ENCODE measurements around the gene NANOGP8.

The NANOGP8 gene

DNA sequence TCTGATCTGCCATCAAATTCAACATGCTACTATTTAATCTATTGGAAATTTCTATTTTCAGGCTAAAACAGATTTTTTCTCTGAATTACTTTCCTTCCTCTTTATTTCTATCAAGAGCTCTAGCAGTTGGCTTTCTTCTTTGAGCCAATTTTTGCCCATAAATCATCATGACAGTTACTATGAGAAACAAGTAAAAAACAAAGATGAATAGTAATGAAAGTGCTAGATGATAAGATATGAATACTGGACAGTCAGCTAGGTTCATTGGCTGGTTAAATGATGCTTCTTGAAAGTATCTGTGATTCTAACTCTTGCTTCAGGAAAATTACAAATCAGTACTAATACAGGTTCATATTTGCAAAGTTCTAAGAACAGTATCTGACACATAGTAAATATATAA, 38.6 kb upstream of the NANOGP8 start:
- TF ChIP-seq, protein P1, sequence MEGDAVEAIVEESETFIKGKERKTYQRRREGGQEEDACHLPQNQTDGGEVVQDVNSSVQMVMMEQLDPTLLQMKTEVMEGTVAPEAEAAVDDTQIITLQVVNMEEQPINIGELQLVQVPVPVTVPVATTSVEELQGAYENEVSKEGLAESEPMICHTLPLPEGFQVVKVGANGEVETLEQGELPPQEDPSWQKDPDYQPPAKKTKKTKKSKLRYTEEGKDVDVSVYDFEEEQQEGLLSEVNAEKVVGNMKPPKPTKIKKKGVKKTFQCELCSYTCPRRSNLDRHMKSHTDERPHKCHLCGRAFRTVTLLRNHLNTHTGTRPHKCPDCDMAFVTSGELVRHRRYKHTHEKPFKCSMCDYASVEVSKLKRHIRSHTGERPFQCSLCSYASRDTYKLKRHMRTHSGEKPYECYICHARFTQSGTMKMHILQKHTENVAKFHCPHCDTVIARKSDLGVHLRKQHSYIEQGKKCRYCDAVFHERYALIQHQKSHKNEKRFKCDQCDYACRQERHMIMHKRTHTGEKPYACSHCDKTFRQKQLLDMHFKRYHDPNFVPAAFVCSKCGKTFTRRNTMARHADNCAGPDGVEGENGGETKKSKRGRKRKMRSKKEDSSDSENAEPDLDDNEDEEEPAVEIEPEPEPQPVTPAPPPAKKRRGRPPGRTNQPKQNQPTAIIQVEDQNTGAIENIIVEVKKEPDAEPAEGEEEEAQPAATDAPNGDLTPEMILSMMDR (IDR thresholded peaks at IDR 0.05; ENCODE audit: unreplicated experiment in 3 of 3): no peak
- Mint-ChIP-seq H3K4me3 (no peak overlapping the region), H3K27me3 (ENCODE audit: low read depth) (no peaks in the 10 kb centered on the region), H3K27ac (peak overlapping the region in 2 of 3 experiments; percentile 33 to 71), H3K4me1 (peaks cover 15% of the 10 kb centered on the region), H3K36me3 (ENCODE audit: low read depth) (peaks cover 4% of the 10 kb centered on the region), H3K9me3 (peaks cover 17% of the 10 kb centered on the region)

DNA sequence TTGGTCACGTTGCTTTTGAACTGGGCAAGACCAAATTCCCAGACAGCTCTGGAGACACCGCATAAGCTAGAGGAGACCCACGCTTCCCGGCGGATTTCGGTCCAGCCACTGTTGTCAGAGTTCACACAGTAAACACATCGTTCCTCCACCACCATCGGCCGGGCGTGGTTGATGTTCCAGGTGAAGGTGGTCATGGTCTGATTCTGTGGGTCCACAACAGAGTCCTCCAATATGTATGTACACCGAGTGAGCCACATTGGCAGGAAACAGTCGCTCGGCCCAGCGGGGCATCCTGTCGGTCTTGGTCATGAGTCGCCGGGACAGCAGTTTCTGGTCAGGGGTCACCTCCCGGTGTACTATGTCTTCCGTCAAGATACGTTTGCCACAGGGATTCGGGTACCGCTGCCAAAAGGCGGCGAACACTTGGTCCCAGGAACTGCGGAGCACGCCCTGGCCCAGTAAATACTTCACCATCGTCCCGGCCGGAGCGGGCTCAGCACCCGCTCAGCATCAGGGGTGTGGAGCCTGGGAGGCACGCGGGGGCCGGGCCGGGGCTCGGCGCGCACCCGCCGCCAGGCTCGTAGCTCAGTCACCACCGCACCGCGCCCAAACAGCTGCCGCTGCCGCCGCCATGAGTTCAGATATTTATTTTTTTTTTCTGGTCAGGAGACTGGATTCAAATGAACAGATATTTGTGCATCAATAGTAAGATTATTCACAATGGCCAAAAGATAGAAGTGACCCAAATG, 36.7 kb upstream of the NANOGP8 start:
- Mint-ChIP-seq H3K36me3 (ENCODE audit: low read depth) (peaks cover 4% of the 10 kb centered on the region), H3K9me3 (peaks cover 13% of the 10 kb centered on the region), H3K27me3 (ENCODE audit: low read depth) (no peaks in the 10 kb centered on the region), H3K27ac (peak overlapping the region in 1 of 3 experiments; percentile 33), H3K4me1 (peaks cover 27% of the 10 kb centered on the region), H3K4me3 (no peak overlapping the region)
- TF ChIP-seq, protein P1 (IDR thresholded peaks at IDR 0.05; ENCODE audit: unreplicated experiment in 3 of 3): no peak

DNA sequence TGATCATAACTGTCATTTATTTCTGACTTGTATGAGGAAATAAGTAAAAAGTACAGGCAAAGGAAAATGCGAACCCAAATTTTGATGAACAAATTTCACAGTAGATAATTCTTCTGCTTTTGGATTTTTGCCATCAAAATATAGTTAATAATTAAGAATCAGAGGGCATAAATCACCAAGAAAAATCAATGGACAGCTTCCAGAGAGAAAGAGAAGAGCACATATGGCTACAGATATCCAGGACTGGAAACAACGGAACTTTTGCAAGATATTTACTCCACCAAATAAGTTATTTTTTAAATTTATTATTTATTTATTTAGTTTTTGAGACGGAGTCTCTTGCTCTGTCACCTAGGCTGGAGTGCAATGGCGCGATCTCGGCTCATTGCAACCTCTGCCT, 35.1 kb upstream of the NANOGP8 start:
- Mint-ChIP-seq H3K9me3 (peaks cover 11% of the 10 kb centered on the region), H3K36me3 (ENCODE audit: low read depth) (peaks cover 4% of the 10 kb centered on the region)
- TF ChIP-seq, protein P1 (IDR thresholded peaks at IDR 0.05; ENCODE audit: unreplicated experiment in 3 of 3): no peak

DNA sequence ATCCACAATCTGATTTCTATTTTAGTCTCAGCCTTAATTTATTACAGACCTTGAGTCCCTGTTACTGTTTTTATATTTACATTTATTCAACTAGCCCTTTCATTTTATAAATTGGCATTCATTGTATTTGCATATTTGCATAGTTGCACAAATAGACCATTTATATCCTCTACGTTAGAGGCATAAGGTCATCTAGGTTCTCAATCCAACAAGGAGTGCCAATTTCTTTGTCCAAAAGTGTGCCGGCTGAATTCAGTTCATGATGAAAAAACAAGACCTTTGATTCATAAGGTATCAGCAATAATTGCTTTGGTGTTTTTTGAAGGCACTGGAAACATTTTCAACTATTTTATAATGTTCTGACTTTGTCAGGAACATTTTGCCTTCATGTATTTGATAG, 33.9 kb upstream of the NANOGP8 start:
- H3K36me3 Mint-ChIP-seq (ENCODE audit: low read depth): peaks cover 4% of the 10 kb centered on the region
- H3K4me1 Mint-ChIP-seq: peaks cover 34% of the 10 kb centered on the region

More for the DNA sequence above, 35.1 kb upstream of the NANOGP8 start:
- H3K4me3 Mint-ChIP-seq: no peak overlapping the region
- peak overlapping the region in 2 of 3 experiments; percentile 65 to 85 for H3K27ac Mint-ChIP-seq
- H3K27me3 Mint-ChIP-seq (ENCODE audit: low read depth): peaks cover 3% of the 10 kb centered on the region
- peaks cover 30% of the 10 kb centered on the region for H3K4me1 Mint-ChIP-seq

DNA sequence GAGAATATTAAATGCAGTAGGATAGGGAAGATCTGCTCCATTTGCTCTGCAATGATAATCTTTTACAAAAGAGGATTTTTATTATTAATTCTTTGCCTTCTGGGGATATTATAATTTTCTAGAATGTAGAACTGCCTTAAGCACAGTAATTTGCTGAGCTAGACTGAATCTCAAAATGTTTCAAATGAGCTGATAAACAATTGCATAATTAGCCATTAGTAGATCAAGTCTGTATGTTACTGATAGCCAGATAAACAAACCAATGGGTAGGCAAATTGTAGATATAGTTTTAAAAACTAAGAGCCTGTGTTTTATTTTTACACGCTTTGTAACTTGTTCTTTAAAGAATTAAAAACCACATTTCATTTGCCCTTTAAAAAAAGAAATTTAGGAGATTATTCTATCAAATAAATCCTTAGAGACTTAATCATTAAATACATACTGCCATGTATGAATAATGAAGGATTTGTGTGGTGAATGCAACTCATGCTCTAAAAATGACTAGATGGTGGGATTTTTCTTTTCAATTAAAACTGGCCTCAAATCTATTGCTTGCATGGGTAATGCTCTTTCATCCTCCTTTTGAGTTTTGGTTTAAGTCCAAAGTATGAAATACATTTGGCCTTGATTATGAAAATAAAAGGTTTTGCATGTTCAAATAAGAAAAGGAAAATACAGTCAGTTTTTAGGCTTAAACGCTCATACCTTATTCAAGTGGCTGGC, 32.6 kb upstream of the NANOGP8 start:
- TF ChIP-seq, protein P1 (IDR thresholded peaks at IDR 0.05; ENCODE audit: unreplicated experiment in 3 of 3): no peak
- H3K36me3 Mint-ChIP-seq (ENCODE audit: low read depth): peaks cover 4% of the 10 kb centered on the region
- H3K4me3 Mint-ChIP-seq: no peak overlapping the region
- H3K27me3 Mint-ChIP-seq (ENCODE audit: low read depth): peaks cover 3% of the 10 kb centered on the region
- H3K9me3 Mint-ChIP-seq: peaks cover 5% of the 10 kb centered on the region
- H3K27ac Mint-ChIP-seq: peak overlapping the region in 2 of 3 experiments; percentile 23 to 65
- peaks cover 29% of the 10 kb centered on the region for H3K4me1 Mint-ChIP-seq

More for the DNA sequence above, 33.9 kb upstream of the NANOGP8 start:
- Mint-ChIP-seq H3K27ac (peak overlapping the region in 1 of 3 experiments; percentile 65), H3K4me3 (no peak overlapping the region), H3K9me3 (peaks cover 8% of the 10 kb centered on the region), H3K27me3 (ENCODE audit: low read depth) (peaks cover 3% of the 10 kb centered on the region)
- TF ChIP-seq, protein P1 (IDR thresholded peaks at IDR 0.05; ENCODE audit: unreplicated experiment in 3 of 3): no peak
